Peyer's patch (tissue), 4 donors: Measurements from ENCODE around the gene NLRC3. TPM values are rescaled to one million over a fixed set of nuclear protein-coding genes. Genes with fewer than 3 reads are reported as not detected.

Experiments
- DNase-seq, 3 donors: peaks; one replicate each; pipeline ENCODE4 v3.0.0-alpha.2; 2017 to 2019
- H3K27ac ChIP-seq, 4 donors: fragments of 200-600 bp; sonication (generic); one replicate each; pipeline ENCODE4 v1.5.1; 2016 to 2019
- H3K27me3 ChIP-seq, 2 donors: fragments of 200-600 bp; sonication (generic); one replicate each; pipeline ENCODE4 v1.5.1; 2019
- H3K36me3 ChIP-seq, 3 donors: fragments of 200-600 bp; sonication (generic); one replicate each; pipeline ENCODE4 v1.5.1; 2016 to 2019
- H3K4me1 ChIP-seq, 4 donors: fragments of 200-600 bp; sonication (generic); one replicate each; pipeline ENCODE4 v1.5.1; 2016 to 2019
- H3K4me3 ChIP-seq, 4 donors: fragments of 200-600 bp; sonication (generic); 1 replicate in 3 of 4; 2 replicates in 1 of 4; pipeline ENCODE4 v1.5.1; 2016 to 2019; ENCODE audit warnings: mild to moderate bottlenecking in 1 of 4
- H3K9me3 ChIP-seq, 4 donors: fragments of 200-600 bp; sonication (generic); one replicate each; pipeline ENCODE4 v1.5.1; 2016 to 2019; ENCODE audit warnings: mild to moderate bottlenecking in 1 of 4
- CTCF ChIP-seq, 6 experiments: fragments of 450-650 bp in 4 of 6; fragments of 200-600 bp in 2 of 6; sonication (generic) in 1 of 6; IDR thresholded peaks; one replicate each; pipeline ENCODE4 v1.5.1; 2017 to 2019; ENCODE audit warnings: antibody characterized with exemption in 6 of 6, mild to moderate bottlenecking in 3 of 6, moderate library complexity in 1 of 6
- POLR2A ChIP-seq, 2 donors: fragments of 450-650 bp; IDR thresholded peaks; one replicate each; pipeline ENCODE4 v1.5.1; 2017; ENCODE audit warnings: antibody characterized with exemption in 2 of 2, mild to moderate bottlenecking in 2 of 2, moderate library complexity in 2 of 2
- total RNA-seq, 4 donors: library from RNA; depleted of rRNA; stranded (reverse); fragments of >200 nt; gene quantifications; one replicate each; pipeline ENCODE4 v1.1.0, GENCODE V29; 2016

NLRC3 gene
- total RNA-seq, 4 donors from 2014 or later: 4.4 to 32.2 (median 7.3) TPM

- no peaks in the 10 kb centered on the region for H3K9me3 ChIP-seq
- no peak overlapping the region for H3K4me3 ChIP-seq
- H3K27ac ChIP-seq: no peak overlapping the region
- DNase-seq: peak in 1 of 3 donors; percentile 24
- peaks cover 0 to 11% (median 0%) of the 10 kb centered on the region in 3 donors for H3K36me3 ChIP-seq
- peaks cover 0 to 25% (median 6%) of the 10 kb centered on the region in 4 donors for H3K4me1 ChIP-seq
- no peak for TF ChIP-seq POLR2A (IDR thresholded peaks at IDR 0.05)
- no peak for TF ChIP-seq CTCF (IDR thresholded peaks at IDR 0.05)
- no peaks in the 10 kb centered on the region for H3K27me3 ChIP-seq
These were observed 30.9 kb upstream of the NLRC3 start for GRCh38 chr16:3608069-3608468.

GRCh38 chr16:3607634-3608033 lies 30.4 kb upstream of the NLRC3 start:
- Histone ChIP-seq H3K27me3 (no peaks in the 10 kb centered on the region), H3K27ac (no peak overlapping the region), H3K4me3 (no peak overlapping the region), H3K4me1 (peaks cover 0 to 20% (median 3%) of the 10 kb centered on the region in 4 donors), H3K36me3 (peaks cover 0 to 11% (median 0%) of the 10 kb centered on the region in 3 donors), H3K9me3 (no peaks in the 10 kb centered on the region)
- TF ChIP-seq CTCF (IDR thresholded peaks at IDR 0.05) (no peak), POLR2A (IDR thresholded peaks at IDR 0.05) (no peak)
- peak in 1 of 3 donors; percentile 17 for DNase-seq

GRCh38 chr16:3607161-3607560 lies 30.0 kb upstream of the NLRC3 start:
- no peaks in the 10 kb centered on the region for H3K9me3 ChIP-seq
- H3K4me1 ChIP-seq: peaks cover 0 to 16% (median under 1%) of the 10 kb centered on the region in 4 donors
- no peak overlapping the region for H3K4me3 ChIP-seq
- no peak overlapping the region for H3K27ac ChIP-seq
- DNase-seq: no peak
- TF ChIP-seq POLR2A (IDR thresholded peaks at IDR 0.05) (no peak), CTCF (IDR thresholded peaks at IDR 0.05) (no peak)
- no peaks in the 10 kb centered on the region for H3K27me3 ChIP-seq
- H3K36me3 ChIP-seq: peaks cover 0 to 11% (median 0%) of the 10 kb centered on the region in 3 donors

- Histone ChIP-seq H3K27me3 (no peaks in the 10 kb centered on the region), H3K4me3 (no peak overlapping the region), H3K4me1 (peaks cover 0 to 15% (median 0%) of the 10 kb centered on the region in 4 donors), H3K36me3 (peaks cover 0 to 18% (median 0%) of the 10 kb centered on the region in 3 donors), H3K27ac (no peak overlapping the region), H3K9me3 (no peaks in the 10 kb centered on the region)
- DNase-seq: peak in 1 of 3 donors; percentile 37
- TF ChIP-seq POLR2A (IDR thresholded peaks at IDR 0.05) (no peak), CTCF (IDR thresholded peaks at IDR 0.05) (no peak)
These were observed 29.2 kb upstream of the NLRC3 start for GRCh38 chr16:3606441-3606840.

GRCh38 chr16:3602320-3602653 lies 25.1 kb upstream of the NLRC3 start:
- H3K9me3 ChIP-seq: no peaks in the 10 kb centered on the region
- no peak for DNase-seq
- TF ChIP-seq POLR2A (IDR thresholded peaks at IDR 0.05): no peak
- no peak for TF ChIP-seq CTCF (IDR thresholded peaks at IDR 0.05)
- H3K36me3 ChIP-seq: peaks cover 0 to 27% (median 0%) of the 10 kb centered on the region in 3 donors
- no peaks in the 10 kb centered on the region for H3K27me3 ChIP-seq
- H3K4me3 ChIP-seq: no peak overlapping the region
- no peak overlapping the region for H3K27ac ChIP-seq
- no peaks in the 10 kb centered on the region for H3K4me1 ChIP-seq
